Measurements from ENCODE around the gene MINPP1.

MINPP1 gene

GRCh38 chr10:87594181-87594580, 89.5 kb downstream of the MINPP1 start:
- H2AFZ ChIP-seq (ENCODE audit: low read length): no peak overlapping the region
- H3K4me2 ChIP-seq (ENCODE audit: low read length): no peak overlapping the region
- no peaks in the 10 kb centered on the region for H3K36me3 ChIP-seq (ENCODE audit: insufficient read depth, low read length)
- H3K9me2 ChIP-seq (ENCODE audit: low read depth, low read length): no peaks in the 10 kb centered on the region
- peaks cover 8% of the 10 kb centered on the region for H3K4me1 ChIP-seq (ENCODE audit: insufficient read depth, low read length, severe bottlenecking)
- no peaks in the 10 kb centered on the region for H4K20me1 ChIP-seq (ENCODE audit: insufficient read depth, low read length)
- TF ChIP-seq CTCF (IDR thresholded peaks at IDR 0.05; ENCODE audit: low read length): no peak
- TF ChIP-seq EZH2 (IDR thresholded peaks at IDR 0.05; ENCODE audit: borderline replicate concordance, low read length): no peak
- no peaks in the 10 kb centered on the region for H3K79me2 ChIP-seq (ENCODE audit: insufficient read depth, low read length)
- no peak overlapping the region for H3K27ac ChIP-seq (ENCODE audit: low read depth, low read length, poor library complexity, severe bottlenecking)
- H3F3A ChIP-seq (ENCODE audit: insufficient read depth, low read length): no peaks in the 10 kb centered on the region
- no peaks in the 10 kb centered on the region for H3K27me3 ChIP-seq (ENCODE audit: insufficient read depth, low read length)
- no peaks in the 10 kb centered on the region for H3K9me3 ChIP-seq (ENCODE audit: low read length)
- H3K9ac ChIP-seq (ENCODE audit: low read length): no peak overlapping the region
- H3K4me3 ChIP-seq (ENCODE audit: low read depth, low read length, poor library complexity, severe bottlenecking): no peak overlapping the region

- H3K27ac ChIP-seq (ENCODE audit: low read depth, low read length, poor library complexity, severe bottlenecking): no peak overlapping the region
- TF ChIP-seq CTCF (IDR thresholded peaks at IDR 0.05; ENCODE audit: low read length): no peak
- no peak for TF ChIP-seq EZH2 (IDR thresholded peaks at IDR 0.05; ENCODE audit: borderline replicate concordance, low read length)
Measured at GRCh38 chr10:87594864-87595263, 90.2 kb downstream of the MINPP1 start.

GRCh38 chr10:87596351-87596750, 91.7 kb downstream of the MINPP1 start:
- no peaks in the 10 kb centered on the region for H3K9me2 ChIP-seq (ENCODE audit: low read depth, low read length)
- peaks cover 8% of the 10 kb centered on the region for H3K4me1 ChIP-seq (ENCODE audit: insufficient read depth, low read length, severe bottlenecking)
- no peaks in the 10 kb centered on the region for H3K36me3 ChIP-seq (ENCODE audit: insufficient read depth, low read length)
- no peak overlapping the region for H3K27ac ChIP-seq (ENCODE audit: low read depth, low read length, poor library complexity, severe bottlenecking)
- no peak overlapping the region for H3K4me2 ChIP-seq (ENCODE audit: low read length)
- H3K9ac ChIP-seq (ENCODE audit: low read length): no peak overlapping the region
- TF ChIP-seq CTCF (IDR thresholded peaks at IDR 0.05; ENCODE audit: low read length) (no peak), EZH2 (IDR thresholded peaks at IDR 0.05; ENCODE audit: borderline replicate concordance, low read length) (no peak)
- H3K79me2 ChIP-seq (ENCODE audit: insufficient read depth, low read length): no peaks in the 10 kb centered on the region
- H3K4me3 ChIP-seq (ENCODE audit: low read depth, low read length, poor library complexity, severe bottlenecking): no peak overlapping the region
- no peaks in the 10 kb centered on the region for H3F3A ChIP-seq (ENCODE audit: insufficient read depth, low read length)
- H3K9me3 ChIP-seq (ENCODE audit: low read length): no peaks in the 10 kb centered on the region
- no peaks in the 10 kb centered on the region for H4K20me1 ChIP-seq (ENCODE audit: insufficient read depth, low read length)
- H3K27me3 ChIP-seq (ENCODE audit: insufficient read depth, low read length): no peaks in the 10 kb centered on the region
- no peak overlapping the region for H2AFZ ChIP-seq (ENCODE audit: low read length)

More at GRCh38 chr10:87594864-87595263, 90.2 kb downstream of the MINPP1 start:
- no peaks in the 10 kb centered on the region for H3K79me2 ChIP-seq (ENCODE audit: insufficient read depth, low read length)
- H3K9me3 ChIP-seq (ENCODE audit: low read length): no peaks in the 10 kb centered on the region
- no peaks in the 10 kb centered on the region for H3K9me2 ChIP-seq (ENCODE audit: low read depth, low read length)
- H3K4me1 ChIP-seq (ENCODE audit: insufficient read depth, low read length, severe bottlenecking): peaks cover 8% of the 10 kb centered on the region
- no peak overlapping the region for H3K4me3 ChIP-seq (ENCODE audit: low read depth, low read length, poor library complexity, severe bottlenecking)
- no peaks in the 10 kb centered on the region for H4K20me1 ChIP-seq (ENCODE audit: insufficient read depth, low read length)
- H3K27me3 ChIP-seq (ENCODE audit: insufficient read depth, low read length): no peaks in the 10 kb centered on the region
- H3K36me3 ChIP-seq (ENCODE audit: insufficient read depth, low read length): no peaks in the 10 kb centered on the region
- H3K9ac ChIP-seq (ENCODE audit: low read length): no peak overlapping the region
- no peak overlapping the region for H3K4me2 ChIP-seq (ENCODE audit: low read length)
- H2AFZ ChIP-seq (ENCODE audit: low read length): no peak overlapping the region
- no peaks in the 10 kb centered on the region for H3F3A ChIP-seq (ENCODE audit: insufficient read depth, low read length)
